ACC112 (cell line): Measurements from ENCODE around the gene APLP2.

ENCODE experiments used
- H2AFZ ChIP-seq: fragments of 200-600 bp; sonication (generic); one replicate; pipeline ENCODE4 v1.6.0; 2017; ENCODE audit warnings: antibody characterized with exemption, low read length; ENCODE audit not compliant: unreplicated experiment
- H3K27ac ChIP-seq: fragments of 200-600 bp; sonication (generic); 2 replicates; pipeline ENCODE4 v1.5.1; 2014; ENCODE audit warnings: low read depth, mild to moderate bottlenecking, antibody characterized with exemption, low read length, moderate library complexity
- H3K27me3 ChIP-seq: fragments of 200-600 bp; sonication (generic); 2 replicates; pipeline ENCODE4 v1.6.1; 2014; ENCODE audit warnings: mild to moderate bottlenecking, antibody characterized with exemption, low read length, moderate library complexity, mixed read lengths; ENCODE audit not compliant: insufficient read depth
- H3K36me3 ChIP-seq: fragments of 200-600 bp; sonication (generic); 2 replicates; pipeline ENCODE4 v1.6.1; 2016; ENCODE audit warnings: mild to moderate bottlenecking, antibody characterized with exemption, low read length, moderate library complexity, mixed read lengths; ENCODE audit not compliant: insufficient read depth
- H3K4me1 ChIP-seq: fragments of 200-600 bp; sonication (generic); one replicate; pipeline ENCODE4 v1.6.1; 2016; ENCODE audit warnings: low read length, mixed read lengths; ENCODE audit not compliant: insufficient read depth, unreplicated experiment, control insufficient read depth
- H3K4me3 ChIP-seq: fragments of 200-600 bp; sonication (generic); 2 replicates; pipeline ENCODE4 v1.5.1; 2014; ENCODE audit warnings: mild to moderate bottlenecking, low read depth, low read length
- H3K79me2 ChIP-seq: fragments of 200-600 bp; sonication (generic); one replicate; pipeline ENCODE4 v1.6.0; 2016; ENCODE audit warnings: low read length; ENCODE audit not compliant: control insufficient read depth, unreplicated experiment, insufficient read depth

Gene APLP2

DNA sequence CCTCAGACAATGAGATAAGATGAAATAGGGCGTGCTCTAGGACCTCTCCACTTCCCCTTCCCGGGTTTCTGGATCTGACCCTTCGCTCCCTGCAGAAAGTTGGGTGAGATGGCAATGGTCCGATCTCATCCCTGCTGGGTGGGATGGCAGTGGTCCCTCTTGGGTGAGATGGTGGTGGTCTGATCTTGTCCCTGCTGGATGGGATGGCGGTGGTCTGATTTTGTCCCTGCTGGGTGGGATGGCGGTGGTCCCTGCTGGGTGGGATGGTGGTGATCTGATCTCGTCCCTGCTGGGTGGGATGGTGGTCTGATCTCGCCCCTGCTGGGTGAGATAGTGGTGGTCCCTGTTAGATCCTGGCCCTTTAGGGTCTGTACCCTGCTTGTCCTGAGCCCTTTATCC is 111.2 kb downstream of the APLP2 start:
- H3K4me1 ChIP-seq = peaks cover 8% of the 10 kb centered on the region
- no peak overlapping the region for H2AFZ ChIP-seq
- no peaks in the 10 kb centered on the region for H3K27me3 ChIP-seq
- H3K36me3 ChIP-seq = no peaks in the 10 kb centered on the region
- H3K79me2 ChIP-seq = no peaks in the 10 kb centered on the region
- H3K27ac ChIP-seq = no peak overlapping the region
- no peak overlapping the region for H3K4me3 ChIP-seq

DNA sequence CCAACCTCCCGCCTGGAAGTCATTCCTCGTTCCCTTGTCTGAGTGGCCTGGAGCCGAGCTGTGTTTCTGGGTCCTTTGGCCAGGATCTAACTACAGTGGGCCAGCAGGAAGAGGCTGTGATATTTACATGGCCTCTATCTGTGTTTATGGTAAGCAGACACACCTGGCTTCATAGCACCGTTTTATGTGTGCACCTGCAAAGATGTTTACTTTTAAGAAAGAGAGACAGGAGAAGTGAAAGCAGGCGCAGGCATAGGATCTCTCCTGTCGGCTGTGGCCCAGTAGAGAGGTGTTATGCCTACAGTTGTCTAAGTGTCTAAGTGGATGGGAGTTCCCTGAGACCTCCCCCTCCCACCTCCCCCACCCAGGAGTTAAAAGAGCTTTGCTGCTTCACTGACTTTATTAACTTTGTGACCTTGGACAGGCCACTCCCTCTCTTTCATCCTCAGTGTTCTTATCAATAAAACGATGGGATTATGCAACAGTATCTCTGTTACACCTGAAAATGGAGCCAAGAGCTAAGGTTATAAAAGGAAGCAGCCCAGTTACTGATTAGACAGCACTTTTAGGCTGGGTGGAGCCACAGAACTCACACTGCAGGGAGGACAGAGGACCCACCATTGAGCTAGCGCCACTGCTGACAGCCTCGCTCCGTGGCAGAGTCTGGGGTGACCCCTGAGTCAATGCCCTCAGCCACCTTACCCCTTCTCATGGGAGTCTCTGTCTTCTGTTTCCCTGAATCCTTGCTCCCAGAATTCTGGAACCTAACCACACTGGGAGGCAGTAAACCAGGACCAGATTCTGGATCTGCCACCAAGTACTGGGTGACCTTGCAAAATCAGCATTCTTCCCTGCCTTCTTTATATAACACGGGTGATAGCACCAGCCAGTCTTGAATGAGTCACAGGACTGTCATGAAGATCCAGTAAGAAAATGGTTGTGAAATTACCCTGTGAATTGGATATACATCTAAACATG is 111.9 kb downstream of the APLP2 start:
- no peaks in the 10 kb centered on the region for H3K36me3 ChIP-seq
- no peaks in the 10 kb centered on the region for H3K27me3 ChIP-seq
- no peak overlapping the region for H3K4me3 ChIP-seq
- no peak overlapping the region for H2AFZ ChIP-seq
- no peak overlapping the region for H3K27ac ChIP-seq
- H3K79me2 ChIP-seq = no peaks in the 10 kb centered on the region
- peaks cover 8% of the 10 kb centered on the region for H3K4me1 ChIP-seq

GRCh38 chr11:130183878-130184610 is 114.3 kb downstream of the APLP2 start:
- peaks cover 8% of the 10 kb centered on the region for H3K4me1 ChIP-seq
- H3K4me3 ChIP-seq = no peak overlapping the region
- no peaks in the 10 kb centered on the region for H3K36me3 ChIP-seq
- no peak overlapping the region for H2AFZ ChIP-seq
- H3K79me2 ChIP-seq = no peaks in the 10 kb centered on the region
- no peaks in the 10 kb centered on the region for H3K27me3 ChIP-seq
- H3K27ac ChIP-seq = no peak overlapping the region

- Histone ChIP-seq H3K4me3 (no peak overlapping the region), H3K4me1 (peaks cover 3% of the 10 kb centered on the region), H3K36me3 (no peaks in the 10 kb centered on the region), H2AFZ (no peak overlapping the region), H3K27me3 (no peaks in the 10 kb centered on the region), H3K27ac (no peak overlapping the region), H3K79me2 (no peaks in the 10 kb centered on the region)
These were observed 117.4 kb downstream of the APLP2 start for GRCh38 chr11:130187096-130187495.

DNA sequence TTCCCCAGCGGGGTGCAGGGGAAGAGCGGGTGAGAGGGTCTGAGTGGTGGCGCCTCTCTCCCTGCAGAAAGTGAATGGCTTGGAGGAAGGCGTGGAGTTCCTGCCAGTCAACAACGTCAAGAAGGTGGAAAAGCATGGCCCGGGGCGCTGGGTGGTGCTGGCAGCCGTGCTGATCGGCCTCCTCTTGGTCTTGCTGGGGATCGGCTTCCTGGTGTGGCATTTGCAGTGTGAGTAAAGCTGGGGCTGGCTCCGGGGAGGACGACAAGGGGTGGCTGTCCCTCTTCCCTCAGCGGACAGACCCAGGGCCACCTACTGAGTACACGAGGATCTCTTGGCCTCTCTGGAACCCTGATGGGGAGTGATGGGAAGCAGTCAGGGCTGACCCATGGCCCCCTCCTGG is 118.4 kb downstream of the APLP2 start:
- H3K79me2 ChIP-seq = no peaks in the 10 kb centered on the region
- H3K27me3 ChIP-seq = no peaks in the 10 kb centered on the region
- no peaks in the 10 kb centered on the region for H3K4me1 ChIP-seq
- no peaks in the 10 kb centered on the region for H3K36me3 ChIP-seq
- H2AFZ ChIP-seq = no peak overlapping the region
- H3K4me3 ChIP-seq = no peak overlapping the region
- H3K27ac ChIP-seq = no peak overlapping the region

- no peak overlapping the region for H3K27ac ChIP-seq
- no peaks in the 10 kb centered on the region for H3K79me2 ChIP-seq
- H3K36me3 ChIP-seq = no peaks in the 10 kb centered on the region
- H2AFZ ChIP-seq = no peak overlapping the region
- no peak overlapping the region for H3K4me3 ChIP-seq
- H3K27me3 ChIP-seq = no peaks in the 10 kb centered on the region
- no peaks in the 10 kb centered on the region for H3K4me1 ChIP-seq
These were observed 119.1 kb downstream of the APLP2 start for GRCh38 chr11:130188585-130189347.

GRCh38 chr11:130189492-130190210 is 120.0 kb downstream of the APLP2 start:
- H2AFZ ChIP-seq = no peak overlapping the region
- no peak overlapping the region for H3K27ac ChIP-seq
- no peak overlapping the region for H3K4me3 ChIP-seq
- H3K79me2 ChIP-seq = no peaks in the 10 kb centered on the region
- no peaks in the 10 kb centered on the region for H3K36me3 ChIP-seq
- no peaks in the 10 kb centered on the region for H3K27me3 ChIP-seq
- H3K4me1 ChIP-seq = no peaks in the 10 kb centered on the region

DNA sequence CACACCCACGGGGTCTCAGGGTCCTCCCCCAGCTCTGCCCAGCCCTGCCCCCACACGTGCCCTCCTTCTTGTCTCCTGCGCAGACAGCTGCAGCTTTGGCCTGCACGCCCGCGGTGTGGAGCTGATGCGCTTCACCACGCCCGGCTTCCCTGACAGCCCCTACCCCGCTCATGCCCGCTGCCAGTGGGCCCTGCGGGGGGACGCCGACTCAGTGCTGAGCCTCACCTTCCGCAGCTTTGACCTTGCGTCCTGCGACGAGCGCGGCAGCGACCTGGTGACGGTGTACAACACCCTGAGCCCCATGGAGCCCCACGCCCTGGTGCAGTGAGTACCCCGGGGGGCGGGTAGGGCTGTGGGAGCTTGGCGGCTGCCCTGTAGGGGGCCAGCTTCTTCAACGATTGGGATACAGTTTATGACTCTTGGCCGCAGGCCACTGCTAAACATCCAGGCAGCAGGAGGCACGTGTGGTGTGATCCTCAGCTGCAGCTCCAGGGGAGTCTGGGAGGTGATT is 120.7 kb downstream of the APLP2 start:
- Histone ChIP-seq H3K27ac (no peak overlapping the region), H3K4me1 (no peaks in the 10 kb centered on the region), H3K27me3 (no peaks in the 10 kb centered on the region), H3K4me3 (no peak overlapping the region), H2AFZ (no peak overlapping the region), H3K79me2 (no peaks in the 10 kb centered on the region), H3K36me3 (no peaks in the 10 kb centered on the region)

DNA sequence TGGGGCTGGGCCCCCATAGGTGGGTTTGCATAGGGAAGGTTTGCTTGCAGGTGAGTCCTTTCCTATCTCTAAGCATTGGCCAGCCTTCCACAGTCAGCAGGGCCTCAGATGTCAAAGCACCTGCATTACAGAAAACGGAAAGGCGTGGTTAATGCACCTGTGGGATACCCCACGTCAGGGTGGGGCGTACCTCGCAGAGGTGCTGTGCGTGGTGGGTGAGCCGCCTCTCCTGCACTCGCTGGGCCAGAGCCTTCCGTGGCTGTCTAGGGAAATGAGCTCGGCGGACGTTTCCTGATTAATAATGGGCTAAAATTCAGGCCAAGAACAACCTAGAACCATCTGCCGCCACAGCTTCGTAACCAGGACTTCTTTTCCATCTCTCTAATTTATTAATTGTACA is 122.2 kb downstream of the APLP2 start:
- no peak overlapping the region for H3K4me3 ChIP-seq
- no peak overlapping the region for H3K27ac ChIP-seq
- H3K4me1 ChIP-seq = no peaks in the 10 kb centered on the region
- no peak overlapping the region for H2AFZ ChIP-seq
- no peaks in the 10 kb centered on the region for H3K36me3 ChIP-seq
- no peaks in the 10 kb centered on the region for H3K79me2 ChIP-seq
- no peaks in the 10 kb centered on the region for H3K27me3 ChIP-seq

DNA sequence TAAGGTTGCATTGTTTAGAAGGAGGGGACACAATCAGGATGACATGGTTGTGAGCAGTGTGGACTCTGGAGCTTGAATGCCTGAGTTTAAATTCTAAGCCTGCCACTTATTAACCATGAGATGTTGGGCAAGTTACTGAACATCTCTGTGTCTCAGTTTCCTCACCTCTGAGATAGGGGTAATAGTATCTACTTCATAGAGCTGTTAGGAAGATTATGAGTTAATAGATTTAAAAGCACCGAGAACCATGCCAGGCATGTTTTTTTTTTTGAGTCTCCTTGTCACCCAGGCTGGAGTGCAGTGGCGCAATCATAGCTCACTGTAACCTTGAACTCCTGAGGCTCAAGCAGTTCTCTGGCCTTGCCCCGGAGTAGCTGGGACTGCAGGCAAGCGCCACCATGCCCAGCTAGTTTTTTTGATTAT is 123.2 kb downstream of the APLP2 start:
- no peaks in the 10 kb centered on the region for H3K27me3 ChIP-seq
- H3K4me1 ChIP-seq = no peaks in the 10 kb centered on the region
- H3K36me3 ChIP-seq = no peaks in the 10 kb centered on the region
- H3K27ac ChIP-seq = no peak overlapping the region
- H3K79me2 ChIP-seq = no peaks in the 10 kb centered on the region
- H3K4me3 ChIP-seq = no peak overlapping the region
- H2AFZ ChIP-seq = no peak overlapping the region
